PC-9 (cell line): ENCODE measurements around the gene ABCA12. TPM values are rescaled to one million over a fixed set of nuclear protein-coding genes. Genes with fewer than 3 reads are reported as not detected.

Source experiments
- BruUV-seq: library from RNA; stranded (reverse); fragments of 400-500 nt; replicated peaks from 2 replicates; lab custom pipeline; 2021; lab: Mats Ljungman, UMichigan
- CTCF ChIA-PET: fragments of 300-600 bp; sonication (Branson Sonifier 250); formaldehyde crosslinking; loops from one replicate; lab custom pipeline; 2022; ENCODE audit warnings: antibody characterized with exemption; lab: Charles Lee
- POLR2A ChIA-PET: fragments of 300-600 bp; sonication (Branson Sonifier 250); formaldehyde crosslinking; loops from one replicate; lab custom pipeline; 2022; ENCODE audit warnings: antibody characterized with exemption; ENCODE audit not compliant: unreplicated experiment; lab: Charles Lee
- DNase-seq, 2 experiments: peaks; one replicate each; pipeline versions ENCODE4 v3.0.0 to v3.0.0-alpha.2; 2015 to 2022; ENCODE audit warnings: mixed read lengths in 1 of 2
- H2AFZ ChIP-seq: fragments of 200-600 bp; sonication (generic); 2 replicates; pipeline ENCODE4 v1.8.1; 2017; ENCODE audit warnings: antibody characterized with exemption
- H3F3A ChIP-seq: fragments of 200-600 bp; sonication (generic); 2 replicates; pipeline ENCODE4 v1.8.1; 2017; ENCODE audit warnings: antibody characterized with exemption, mild to moderate bottlenecking, low read depth; ENCODE audit not compliant: insufficient read depth
- H3K27ac ChIP-seq: fragments of 200-600 bp; sonication (generic); 2 replicates; pipeline ENCODE4 v1.6.1; 2016; ENCODE audit warnings: mixed run types
- H3K27me3 ChIP-seq: fragments of 200-600 bp; sonication (generic); 2 replicates; pipeline ENCODE4 v1.6.1; 2016; ENCODE audit warnings: low read depth, mixed run types; ENCODE audit not compliant: insufficient read depth
- H3K36me3 ChIP-seq: fragments of 200-600 bp; sonication (generic); 2 replicates; pipeline ENCODE4 v1.6.1; 2016; ENCODE audit warnings: low read depth, mixed run types
- H3K4me1 ChIP-seq: fragments of 200-600 bp; sonication (generic); replicated peaks from 2 replicates; pipeline ENCODE4 v1.6.1; 2016; ENCODE audit warnings: mixed run types; ENCODE audit not compliant: insufficient read depth
- H3K4me2 ChIP-seq: fragments of 200-600 bp; sonication (generic); 2 replicates; pipeline ENCODE4 v1.6.1; 2017; ENCODE audit warnings: mixed run types
- H3K4me3 ChIP-seq: fragments of 200-600 bp; sonication (generic); 2 replicates; pipeline ENCODE4 v1.6.1; 2016; ENCODE audit warnings: mixed run types
- H3K79me2 ChIP-seq: fragments of 200-600 bp; sonication (generic); 2 replicates; pipeline ENCODE4 v1.6.1; 2017; ENCODE audit warnings: low read depth, mixed run types
- H3K9me2 ChIP-seq: fragments of 200-600 bp; sonication (generic); 2 replicates; pipeline ENCODE4 v1.8.1; 2017; ENCODE audit warnings: mild to moderate bottlenecking; ENCODE audit not compliant: insufficient read depth
- H3K9me3 ChIP-seq: fragments of 200-600 bp; sonication (generic); 2 replicates; pipeline ENCODE4 v1.8.1; 2016; ENCODE audit warnings: low read depth; ENCODE audit not compliant: insufficient read depth
- H4K20me1 ChIP-seq: fragments of 200-600 bp; sonication (generic); 2 replicates; pipeline ENCODE4 v1.8.1; 2017; ENCODE audit not compliant: insufficient read depth
- EZH2 ChIP-seq: fragments of 200-600 bp; sonication (generic); IDR thresholded peaks from 2 replicates; pipeline ENCODE4 v1.8.0; 2017; ENCODE audit warnings: antibody characterized with exemption, low read depth
- intact Hi-C: fragments of 100-400 bp; cut with micrococcal nuclease; formaldehyde crosslinking; loops from one replicate; pipeline ENCODE4 v1.10.0; 2022; ENCODE audit not compliant: unreplicated experiment
- total RNA-seq: library from RNA; stranded (reverse); gene quantifications from 2 replicates; pipeline ENCODE4 v1.2.3, GENCODE V29; 2021
- TF ChIP-seq, protein P1 (sequence below): fragments of 200-600 bp; sonication (generic); conservative IDR thresholded peaks from 2 replicates; pipeline ENCODE4 v1.6.1; 2017; ENCODE audit warnings: mixed run types, antibody characterized with exemption, mild to moderate bottlenecking, moderate library complexity

Gene ABCA12
- total RNA-seq, 1 experiment from 2014 or later = 2.0 TPM

GRCh38 chr2:215161301-215161829 lies 22.9 kb upstream of the ABCA12 start:
- H3K27me3 ChIP-seq = no peaks in the 10 kb centered on the region
- H3K9me3 ChIP-seq = no peaks in the 10 kb centered on the region; the same call in 1 of the 2 replicates
- CTCF ChIA-PET = no interaction called here
- BruUV-seq = no TSS peak
- no peaks in the 10 kb centered on the region for H4K20me1 ChIP-seq
- no peaks in the 10 kb centered on the region for H3K79me2 ChIP-seq
- TF ChIP-seq EZH2 = no peak
- TF ChIP-seq, protein P1, sequence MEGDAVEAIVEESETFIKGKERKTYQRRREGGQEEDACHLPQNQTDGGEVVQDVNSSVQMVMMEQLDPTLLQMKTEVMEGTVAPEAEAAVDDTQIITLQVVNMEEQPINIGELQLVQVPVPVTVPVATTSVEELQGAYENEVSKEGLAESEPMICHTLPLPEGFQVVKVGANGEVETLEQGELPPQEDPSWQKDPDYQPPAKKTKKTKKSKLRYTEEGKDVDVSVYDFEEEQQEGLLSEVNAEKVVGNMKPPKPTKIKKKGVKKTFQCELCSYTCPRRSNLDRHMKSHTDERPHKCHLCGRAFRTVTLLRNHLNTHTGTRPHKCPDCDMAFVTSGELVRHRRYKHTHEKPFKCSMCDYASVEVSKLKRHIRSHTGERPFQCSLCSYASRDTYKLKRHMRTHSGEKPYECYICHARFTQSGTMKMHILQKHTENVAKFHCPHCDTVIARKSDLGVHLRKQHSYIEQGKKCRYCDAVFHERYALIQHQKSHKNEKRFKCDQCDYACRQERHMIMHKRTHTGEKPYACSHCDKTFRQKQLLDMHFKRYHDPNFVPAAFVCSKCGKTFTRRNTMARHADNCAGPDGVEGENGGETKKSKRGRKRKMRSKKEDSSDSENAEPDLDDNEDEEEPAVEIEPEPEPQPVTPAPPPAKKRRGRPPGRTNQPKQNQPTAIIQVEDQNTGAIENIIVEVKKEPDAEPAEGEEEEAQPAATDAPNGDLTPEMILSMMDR = no peak
- peak overlapping the region; percentile 31; the same call in 1 of the 2 replicates for H2AFZ ChIP-seq
- intact Hi-C loops = no loop called here
- POLR2A ChIA-PET = no interaction called here
- H3K27ac ChIP-seq = no peak overlapping the region
- no peaks in the 10 kb centered on the region for H3K36me3 ChIP-seq
- no peaks in the 10 kb centered on the region for H3K4me1 ChIP-seq
- no peak overlapping the region for H3K4me3 ChIP-seq
- H3K4me2 ChIP-seq = no peak overlapping the region
- H3F3A ChIP-seq = no peaks in the 10 kb centered on the region
- no peaks in the 10 kb centered on the region; the same call in 1 of the 2 replicates for H3K9me2 ChIP-seq
- no peak for DNase-seq

GRCh38 chr2:215160081-215160480 lies 21.7 kb upstream of the ABCA12 start:
- Histone ChIP-seq H3K9me2 (no peaks in the 10 kb centered on the region; the same call in 1 of the 2 replicates), H3K4me1 (no peaks in the 10 kb centered on the region), H3K79me2 (no peaks in the 10 kb centered on the region), H2AFZ (no peak overlapping the region), H3K9me3 (no peaks in the 10 kb centered on the region; the same call in 1 of the 2 replicates), H3K4me2 (no peak overlapping the region), H3K4me3 (no peak overlapping the region), H3F3A (no peaks in the 10 kb centered on the region), H3K27me3 (no peaks in the 10 kb centered on the region), H3K27ac (no peak overlapping the region), H4K20me1 (no peaks in the 10 kb centered on the region), H3K36me3 (no peaks in the 10 kb centered on the region)
- intact Hi-C loops = no loop called here
- no TSS peak for BruUV-seq
- TF ChIP-seq, protein P1 = no peak
- TF ChIP-seq EZH2 = no peak
- ChIA-PET CTCF (no interaction called here), POLR2A (no interaction called here)
- no peak for DNase-seq

- Histone ChIP-seq H3F3A (no peaks in the 10 kb centered on the region), H3K36me3 (no peaks in the 10 kb centered on the region), H3K4me1 (no peaks in the 10 kb centered on the region), H3K79me2 (no peaks in the 10 kb centered on the region), H3K4me2 (no peak overlapping the region), H3K27me3 (no peaks in the 10 kb centered on the region), H3K4me3 (no peak overlapping the region), H3K9me2 (no peaks in the 10 kb centered on the region), H3K27ac (no peak overlapping the region), H4K20me1 (no peaks in the 10 kb centered on the region), H3K9me3 (no peaks in the 10 kb centered on the region), H2AFZ (no peak overlapping the region)
- no TSS peak for BruUV-seq
- TF ChIP-seq, protein P1 = no peak
- TF ChIP-seq EZH2 = no peak
- DNase-seq = no peak
- ChIA-PET POLR2A (no interaction called here), CTCF (no interaction called here)
- intact Hi-C loops = no loop called here
Measured at GRCh38 chr2:215156453-215156852, 18.0 kb upstream of the ABCA12 start.
